ENCODE results near the gene KSR2. TPM values are rescaled to one million over a fixed set of nuclear protein-coding genes. Genes with fewer than 3 reads are reported as not detected.

Gene KSR2
- total RNA-seq, 1 experiment from 2014 or later: 1.3 TPM

DNA sequence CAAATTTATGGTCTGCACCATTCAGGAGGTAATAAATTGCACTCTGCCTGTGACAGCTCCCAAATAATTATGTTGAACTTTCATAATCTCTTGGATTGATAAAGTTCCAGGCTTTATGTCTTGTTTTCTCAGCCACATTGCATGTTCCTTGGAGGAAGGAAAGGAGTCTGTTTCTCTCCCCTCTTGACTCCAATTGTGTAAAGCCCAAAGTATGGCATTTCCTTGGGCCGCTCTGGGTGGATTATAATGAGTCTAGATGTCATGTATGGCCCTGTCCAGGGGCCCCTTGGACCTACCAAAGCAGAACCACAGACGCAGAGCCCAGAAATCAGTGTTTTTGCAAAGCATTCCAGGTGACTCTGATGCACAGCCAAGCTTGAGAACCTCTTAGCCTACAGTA lies 160.8 kb downstream of the KSR2 start:
- Histone ChIP-seq H3K27me3 (ENCODE audit: insufficient read depth, low read length) (no peaks in the 10 kb centered on the region), H3T11ph (ENCODE audit: low read length) (no peak overlapping the region), H2BK120ac (ENCODE audit: low read depth, low read length, poor library complexity, severe bottlenecking) (no peak overlapping the region), H4K91ac (ENCODE audit: insufficient read length, low read depth, low read length) (no peak overlapping the region), H2AFZ (ENCODE audit: low read length) (no peak overlapping the region), H3K14ac (ENCODE audit: insufficient read depth, low read length) (no peak overlapping the region), H3K23me2 (ENCODE audit: insufficient read length, low read depth, low read length, poor library complexity, severe bottlenecking) (no peaks in the 10 kb centered on the region), H3K4ac (ENCODE audit: low read depth, low read length) (no peak overlapping the region), H3K4me1 (ENCODE audit: insufficient read depth, low read length) (no peaks in the 10 kb centered on the region), H3K4me2 (ENCODE audit: insufficient read depth, insufficient read length, low read length) (no peak overlapping the region), H3K18ac (ENCODE audit: insufficient read length, low read depth, low read length) (no peak overlapping the region), H3K23ac (ENCODE audit: insufficient read length, low read depth, low read length) (no peak overlapping the region), H2BK5ac (ENCODE audit: insufficient read length, low read length) (no peak overlapping the region), H2BK15ac (ENCODE audit: low read depth, low read length) (no peak overlapping the region), H4K20me1 (ENCODE audit: control insufficient read depth, insufficient read depth, insufficient read length) (no peaks in the 10 kb centered on the region), H2BK20ac (ENCODE audit: low read depth, low read length, poor library complexity, severe bottlenecking) (no peak overlapping the region), H3K79me1 (ENCODE audit: insufficient read depth, low read depth, low read length, poor library complexity, severe bottlenecking) (no peaks in the 10 kb centered on the region), H2AK5ac (ENCODE audit: insufficient read length, low read length) (no peak overlapping the region), H3K79me2 (ENCODE audit: insufficient read depth, low read length) (no peaks in the 10 kb centered on the region), H3K9me3 (ENCODE audit: control insufficient read depth, low read depth, low read length) (no peaks in the 10 kb centered on the region), H4K5ac (ENCODE audit: insufficient read length, low read depth, low read length) (no peak overlapping the region), H3K9ac (ENCODE audit: extremely low read depth, insufficient read length, low read length) (no peak overlapping the region), H3K27ac (ENCODE audit: insufficient read length, low read depth, low read length) (no peak overlapping the region), H3K56ac (ENCODE audit: insufficient read length, low read depth, low read length) (no peak overlapping the region), H4K8ac (replicated peaks; ENCODE audit: insufficient read length, low read depth, low read length) (no peak overlapping the region), H2BK12ac (ENCODE audit: insufficient read length, low read depth, low read length) (no peak overlapping the region)
- Mint-ChIP-seq H3K27ac (no peak overlapping the region; a peak in 1 of 7 replicates), H3K27me3 (ENCODE audit: low read depth) (no peaks in the 10 kb centered on the region), H3K4me3 (no peak overlapping the region), H3K4me1 (no peaks in the 10 kb centered on the region), H3K9me3 (no peaks in the 10 kb centered on the region), H3K36me3 (ENCODE audit: insufficient read depth in 1 of 3, low read depth in 3 of 3) (no peaks in the 10 kb centered on the region)
- no peak for DNase-seq
- TF ChIP-seq, protein P1, sequence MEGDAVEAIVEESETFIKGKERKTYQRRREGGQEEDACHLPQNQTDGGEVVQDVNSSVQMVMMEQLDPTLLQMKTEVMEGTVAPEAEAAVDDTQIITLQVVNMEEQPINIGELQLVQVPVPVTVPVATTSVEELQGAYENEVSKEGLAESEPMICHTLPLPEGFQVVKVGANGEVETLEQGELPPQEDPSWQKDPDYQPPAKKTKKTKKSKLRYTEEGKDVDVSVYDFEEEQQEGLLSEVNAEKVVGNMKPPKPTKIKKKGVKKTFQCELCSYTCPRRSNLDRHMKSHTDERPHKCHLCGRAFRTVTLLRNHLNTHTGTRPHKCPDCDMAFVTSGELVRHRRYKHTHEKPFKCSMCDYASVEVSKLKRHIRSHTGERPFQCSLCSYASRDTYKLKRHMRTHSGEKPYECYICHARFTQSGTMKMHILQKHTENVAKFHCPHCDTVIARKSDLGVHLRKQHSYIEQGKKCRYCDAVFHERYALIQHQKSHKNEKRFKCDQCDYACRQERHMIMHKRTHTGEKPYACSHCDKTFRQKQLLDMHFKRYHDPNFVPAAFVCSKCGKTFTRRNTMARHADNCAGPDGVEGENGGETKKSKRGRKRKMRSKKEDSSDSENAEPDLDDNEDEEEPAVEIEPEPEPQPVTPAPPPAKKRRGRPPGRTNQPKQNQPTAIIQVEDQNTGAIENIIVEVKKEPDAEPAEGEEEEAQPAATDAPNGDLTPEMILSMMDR (conservative IDR thresholded peaks at IDR 0.05): no peak
- WGBS (ENCODE audit: extremely low coverage, insufficient read length, low lambda C conversion rate): no CpG with 5 or more reads among the region's 2 CpGs

Data from H9 (cell line).